WI38 (cell line): Measurements from ENCODE around the gene HOXD4.

Source experiments
- H3K4me3 ChIP-seq: 2 replicates; pipeline ENCODE4 v1.5.1; 2011; ENCODE audit warnings: low read depth, mild to moderate bottlenecking, control low read depth, low read length
- TF ChIP-seq, protein P1 (sequence below): IDR thresholded peaks from 2 replicates; pipeline ENCODE4 v1.5.1; 2012; ENCODE audit warnings: low read depth, mild to moderate bottlenecking, control low read depth, low read length

Gene HOXD4

DNA sequence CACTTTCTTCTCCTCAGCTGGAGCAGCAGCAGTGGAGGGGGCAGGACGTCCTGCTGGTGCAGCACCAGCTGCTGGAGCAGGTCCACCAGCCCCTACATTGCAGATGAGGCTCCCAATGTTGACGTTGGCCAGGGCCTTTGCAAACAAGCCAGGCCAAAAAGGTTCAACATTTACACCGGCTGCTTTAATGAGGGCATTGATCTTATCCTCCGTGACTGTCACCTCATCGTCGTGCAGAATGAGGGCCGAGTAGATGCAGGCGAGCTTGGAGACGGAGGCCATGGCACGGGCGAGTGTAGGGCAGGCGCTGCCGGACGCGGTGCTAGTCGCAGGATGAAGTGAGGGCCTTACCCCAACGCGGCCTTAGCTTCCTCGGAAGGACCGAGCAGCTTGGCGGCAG is 49.6 kb downstream of the HOXD4 start:
- TF ChIP-seq, protein P1, sequence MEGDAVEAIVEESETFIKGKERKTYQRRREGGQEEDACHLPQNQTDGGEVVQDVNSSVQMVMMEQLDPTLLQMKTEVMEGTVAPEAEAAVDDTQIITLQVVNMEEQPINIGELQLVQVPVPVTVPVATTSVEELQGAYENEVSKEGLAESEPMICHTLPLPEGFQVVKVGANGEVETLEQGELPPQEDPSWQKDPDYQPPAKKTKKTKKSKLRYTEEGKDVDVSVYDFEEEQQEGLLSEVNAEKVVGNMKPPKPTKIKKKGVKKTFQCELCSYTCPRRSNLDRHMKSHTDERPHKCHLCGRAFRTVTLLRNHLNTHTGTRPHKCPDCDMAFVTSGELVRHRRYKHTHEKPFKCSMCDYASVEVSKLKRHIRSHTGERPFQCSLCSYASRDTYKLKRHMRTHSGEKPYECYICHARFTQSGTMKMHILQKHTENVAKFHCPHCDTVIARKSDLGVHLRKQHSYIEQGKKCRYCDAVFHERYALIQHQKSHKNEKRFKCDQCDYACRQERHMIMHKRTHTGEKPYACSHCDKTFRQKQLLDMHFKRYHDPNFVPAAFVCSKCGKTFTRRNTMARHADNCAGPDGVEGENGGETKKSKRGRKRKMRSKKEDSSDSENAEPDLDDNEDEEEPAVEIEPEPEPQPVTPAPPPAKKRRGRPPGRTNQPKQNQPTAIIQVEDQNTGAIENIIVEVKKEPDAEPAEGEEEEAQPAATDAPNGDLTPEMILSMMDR = no peak

DNA sequence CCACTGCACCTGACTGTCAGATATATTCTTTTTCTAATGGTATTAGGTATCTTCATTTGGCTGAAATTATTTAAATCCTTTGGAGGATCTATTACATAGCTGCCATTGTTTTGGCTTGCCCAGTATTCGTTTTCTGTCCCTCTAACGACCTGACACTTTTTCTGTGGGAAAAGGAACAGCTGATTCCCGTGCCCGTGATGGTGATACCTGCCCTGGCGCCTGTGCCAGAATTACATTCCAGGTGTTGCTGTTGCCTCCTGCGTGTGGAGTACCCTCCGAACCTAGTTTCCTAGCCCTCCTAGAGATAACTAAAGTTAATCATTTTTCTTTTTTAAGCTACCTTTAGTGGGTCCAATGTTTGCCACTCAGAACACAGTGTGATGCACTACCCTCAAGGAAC is 51.1 kb downstream of the HOXD4 start:
- TF ChIP-seq, protein P1 = no peak
- H3K4me3 ChIP-seq = no peak overlapping the region

More for the DNA sequence above, 49.6 kb downstream of the HOXD4 start:
- H3K4me3 ChIP-seq = no peak overlapping the region
